Posterior cingulate gyrus (tissue), 11 donors: ENCODE data around the gene PSMA7.
"Not testable (repeated sequence)": the region's sequence is repeated elsewhere in the genome, so short reads cannot be mapped to it uniquely, and the experiment has no call there.

Source experiments
- DNase-seq, 10 donors: peaks; one replicate each; pipeline versions ENCODE4 v3.0.0 to v3.0.0-alpha.2; 2020 to 2021; ENCODE audit warnings: mixed read lengths in 3 of 10
- intact Hi-C: fragments of 100-400 bp; cut with DNase I; formaldehyde crosslinking; loops from one replicate; pipeline ENCODE4 v1.15.1; 2023

PSMA7 gene

GRCh38 chr20:62126141-62126540 is 17.1 kb downstream of the PSMA7 start:
- intact Hi-C loops: loop anchor here (10.0 kb wide), 1 partner anchor 109 kb away; the partner anchor contains the start of gene OSBPL2
- no peak for DNase-seq

- intact Hi-C loops: loop anchor here (5.0 to 10.0 kb wide), 2 partner anchors 111 kb away; partner anchors contain the start of gene OSBPL2
- no peak for DNase-seq
Observed at GRCh38 chr20:62123450-62124118, 19.6 kb downstream of the PSMA7 start.

- peak in 3 of 10 donors; percentile 17 to 87 (median 79) for DNase-seq
- intact Hi-C loops: loop anchor here (1.0 to 10.0 kb wide), 4 partner anchors 20 to 112 kb away; partner anchors contain the start of genes OSBPL2, PSMA7 and SS18L1
Observed at GRCh38 chr20:62122654-62123449, 20.3 kb downstream of the PSMA7 start.

GRCh38 chr20:62121776-62122653 is 21.2 kb downstream of the PSMA7 start, which contains the start of gene LSM14B:
LSM14B (plus strand) TSS chr20:62122475; CDS start chr20:62122667, 192 bp downstream.
- DNase-seq: peak; percentile 85 to 99 (median 93)
- intact Hi-C loops: loop anchor here (1.0 to 10.0 kb wide), 4 partner anchors 21 to 113 kb away; partner anchors contain the start of genes OSBPL2, PSMA7 and SS18L1

GRCh38 chr20:62120990-62121775 is 22.0 kb downstream of the PSMA7 start:
- intact Hi-C loops: loop anchor here (5.0 to 10.0 kb wide), 2 partner anchors 109 to 114 kb away; partner anchors contain the start of gene OSBPL2
- DNase-seq: peak in 1 of 10 donors; percentile 82

GRCh38 chr20:62120365-62120762 is 22.8 kb downstream of the PSMA7 start:
- intact Hi-C loops: loop anchor here (5.0 to 10.0 kb wide), 2 partner anchors 108 to 114 kb away; partner anchors contain the start of gene OSBPL2
- DNase-seq: no peak

GRCh38 chr20:62119591-62120364 is 23.4 kb downstream of the PSMA7 start:
- intact Hi-C loops: loop anchor here (5.0 to 10.0 kb wide), 2 partner anchors 107 to 115 kb away; partner anchors contain the start of gene OSBPL2
- DNase-seq: peak in 1 of 10 donors; percentile 33

- intact Hi-C loops: no loop called here
- no peak for DNase-seq
Observed at GRCh38 chr20:62119115-62119514, 24.1 kb downstream of the PSMA7 start.

GRCh38 chr20:62118113-62119043 is 24.8 kb downstream of the PSMA7 start:
- peak in 3 of 10 donors; percentile 43 to 60 (median 55) for DNase-seq

GRCh38 chr20:62117658-62118057 is 25.5 kb downstream of the PSMA7 start:
- DNase-seq: peak in 2 of 10 donors; percentile 50 to 74
- intact Hi-C loops: no loop called here

More at GRCh38 chr20:62118113-62119043, 24.8 kb downstream of the PSMA7 start:
- intact Hi-C loops: no loop called here

GRCh38 chr20:62117362-62117646 is 25.9 kb downstream of the PSMA7 start:
- intact Hi-C loops: no loop called here
- peak in 1 of 10 donors; percentile 49 for DNase-seq

GRCh38 chr20:62116558-62117361 is 26.4 kb downstream of the PSMA7 start:
- intact Hi-C loops: no loop called here
- peak in 2 of 10 donors; percentile 39 to 70 for DNase-seq

GRCh38 chr20:62115800-62116407 is 27.3 kb downstream of the PSMA7 start:
- intact Hi-C loops, DNase-seq: not testable (repeated sequence)

GRCh38 chr20:62114894-62115293 is 28.3 kb downstream of the PSMA7 start:
- peak in 1 of 10 donors; percentile 42 for DNase-seq
- intact Hi-C loops: no loop called here

GRCh38 chr20:62112368-62112767 is 30.8 kb downstream of the PSMA7 start:
- intact Hi-C loops: no loop called here
- peak in 1 of 10 donors; percentile 27 for DNase-seq

- DNase-seq: peak in 1 of 10 donors; percentile 9
- intact Hi-C loops: no loop called here
Observed at GRCh38 chr20:62111148-62111547, 32.0 kb downstream of the PSMA7 start.
